HFF-Myc (cell line): ENCODE results near the gene LCP2.

Experiments used
- DNase-seq: peaks from one replicate; pipeline ENCODE4 v3.0.0-alpha.2; 2011; ENCODE audit warnings: low read depth; ENCODE audit errors: extremely low read depth
- H3K4me3 ChIP-seq: replicated peaks from 2 replicates; pipeline ENCODE4 v1.5.1; 2011; ENCODE audit warnings: low read depth, mild to moderate bottlenecking, control low read depth, low read length
- TF ChIP-seq, protein P1 (sequence below): IDR thresholded peaks from 2 replicates; pipeline ENCODE4 v1.5.1; 2012; ENCODE audit warnings: mild to moderate bottlenecking, low read depth, low read length, control low read depth; ENCODE audit errors: missing control alignments

The LCP2 gene

DNA sequence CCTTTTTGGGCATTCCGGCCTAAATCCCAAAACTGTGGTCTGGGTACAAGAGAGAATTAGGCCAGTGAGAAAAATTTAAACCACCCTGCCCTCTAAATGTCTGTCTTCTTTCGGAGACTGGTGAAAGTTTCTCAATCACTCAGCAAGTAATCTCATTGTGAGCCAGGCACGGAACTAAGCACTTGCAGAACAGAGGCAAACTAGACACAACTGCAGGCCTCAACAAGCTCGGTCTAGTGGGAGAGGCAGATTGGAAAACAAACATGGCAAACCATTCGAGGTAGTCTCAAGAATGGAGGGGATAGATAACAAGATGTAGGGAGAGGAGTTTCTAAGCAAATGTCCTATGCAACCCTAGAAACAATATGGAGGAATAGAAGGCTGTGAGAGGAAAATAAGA is 73.7 kb downstream of the LCP2 start:
- no peak overlapping the region for H3K4me3 ChIP-seq
- no peak for DNase-seq
- TF ChIP-seq, protein P1, sequence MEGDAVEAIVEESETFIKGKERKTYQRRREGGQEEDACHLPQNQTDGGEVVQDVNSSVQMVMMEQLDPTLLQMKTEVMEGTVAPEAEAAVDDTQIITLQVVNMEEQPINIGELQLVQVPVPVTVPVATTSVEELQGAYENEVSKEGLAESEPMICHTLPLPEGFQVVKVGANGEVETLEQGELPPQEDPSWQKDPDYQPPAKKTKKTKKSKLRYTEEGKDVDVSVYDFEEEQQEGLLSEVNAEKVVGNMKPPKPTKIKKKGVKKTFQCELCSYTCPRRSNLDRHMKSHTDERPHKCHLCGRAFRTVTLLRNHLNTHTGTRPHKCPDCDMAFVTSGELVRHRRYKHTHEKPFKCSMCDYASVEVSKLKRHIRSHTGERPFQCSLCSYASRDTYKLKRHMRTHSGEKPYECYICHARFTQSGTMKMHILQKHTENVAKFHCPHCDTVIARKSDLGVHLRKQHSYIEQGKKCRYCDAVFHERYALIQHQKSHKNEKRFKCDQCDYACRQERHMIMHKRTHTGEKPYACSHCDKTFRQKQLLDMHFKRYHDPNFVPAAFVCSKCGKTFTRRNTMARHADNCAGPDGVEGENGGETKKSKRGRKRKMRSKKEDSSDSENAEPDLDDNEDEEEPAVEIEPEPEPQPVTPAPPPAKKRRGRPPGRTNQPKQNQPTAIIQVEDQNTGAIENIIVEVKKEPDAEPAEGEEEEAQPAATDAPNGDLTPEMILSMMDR = no peak

DNA sequence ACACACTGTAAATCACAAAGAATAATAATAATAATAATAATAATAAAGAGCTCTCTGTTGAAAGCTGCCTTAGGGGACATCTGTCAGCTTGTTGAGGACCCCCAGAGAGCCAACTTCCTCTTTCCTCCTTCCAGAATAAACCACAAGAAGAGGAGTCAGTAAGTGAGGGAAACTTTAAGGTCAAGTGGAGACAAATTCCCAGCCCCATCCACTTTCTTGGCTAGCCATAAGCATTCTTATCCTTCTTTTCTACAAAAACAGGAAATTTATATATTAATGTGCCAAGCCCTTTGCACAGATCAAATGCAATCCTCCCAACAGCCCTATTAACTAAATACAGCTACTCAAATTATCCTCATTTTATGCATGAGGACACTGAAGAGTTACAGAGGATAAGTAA is 74.2 kb downstream of the LCP2 start:
- no peak overlapping the region for H3K4me3 ChIP-seq
- TF ChIP-seq, protein P1 = no peak
- no peak for DNase-seq

DNA sequence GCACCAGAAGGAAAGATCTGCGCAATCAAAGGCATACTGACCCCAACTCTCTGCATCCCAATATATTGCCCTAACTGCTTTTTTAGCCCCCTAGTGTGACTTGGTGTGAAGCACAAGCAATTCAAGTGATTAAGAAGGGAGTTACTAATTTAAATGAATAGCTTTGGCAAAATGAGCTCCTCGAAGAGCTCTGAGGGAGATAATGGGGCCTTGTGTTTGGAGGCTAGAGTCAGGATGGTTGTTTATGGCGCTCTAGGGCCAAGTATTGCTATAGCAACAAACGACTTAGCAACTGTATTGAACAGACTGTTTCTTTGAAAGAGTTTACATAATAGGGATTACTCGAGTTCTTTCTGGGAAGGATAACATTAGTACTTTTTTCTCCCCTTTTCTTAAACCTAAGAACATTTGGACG is 76.2 kb downstream of the LCP2 start:
- TF ChIP-seq, protein P1 = no peak
- no peak overlapping the region for H3K4me3 ChIP-seq
- DNase-seq = no peak

DNA sequence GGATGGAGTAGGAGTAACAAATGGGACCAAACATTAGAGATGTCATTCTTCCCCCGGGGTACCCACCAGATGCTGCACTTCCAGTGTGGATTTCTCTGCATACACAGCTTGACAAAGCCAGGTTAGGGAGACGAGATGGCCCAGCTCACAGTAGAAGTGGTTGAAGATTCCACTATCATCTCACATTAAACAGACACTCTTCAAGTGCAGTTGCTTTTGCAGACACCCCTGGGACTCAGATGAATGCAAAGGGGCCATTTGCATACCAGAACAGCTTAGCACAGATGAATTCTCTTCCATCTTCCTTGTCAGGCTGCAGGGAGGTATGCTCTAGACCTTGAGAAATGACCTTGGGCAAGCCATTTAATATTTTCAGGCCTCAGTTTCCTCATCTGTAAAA is 77.4 kb downstream of the LCP2 start:
- no peak for DNase-seq
- no peak overlapping the region for H3K4me3 ChIP-seq
- TF ChIP-seq, protein P1 = no peak

DNA sequence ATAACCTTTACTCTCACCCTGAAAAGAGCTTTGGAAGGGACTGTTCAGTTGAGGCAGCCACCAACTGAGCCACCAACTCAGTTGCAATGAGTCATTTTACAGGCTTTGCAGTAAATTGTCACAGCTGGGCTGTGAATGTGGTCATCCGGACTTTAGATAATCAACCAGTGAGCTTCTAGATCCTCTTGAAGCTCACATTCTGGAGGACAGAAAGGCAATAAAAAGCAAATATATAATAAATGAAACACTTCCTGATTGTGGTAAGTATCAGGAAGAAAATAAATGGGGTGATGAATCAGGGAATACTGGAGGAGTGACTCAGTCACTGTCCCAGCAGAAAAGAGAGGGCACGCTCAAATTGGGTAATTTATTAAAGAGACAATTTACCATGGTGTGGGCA is 78.0 kb downstream of the LCP2 start:
- TF ChIP-seq, protein P1 = no peak
- DNase-seq = peak; percentile 9
- H3K4me3 ChIP-seq = no peak overlapping the region

DNA sequence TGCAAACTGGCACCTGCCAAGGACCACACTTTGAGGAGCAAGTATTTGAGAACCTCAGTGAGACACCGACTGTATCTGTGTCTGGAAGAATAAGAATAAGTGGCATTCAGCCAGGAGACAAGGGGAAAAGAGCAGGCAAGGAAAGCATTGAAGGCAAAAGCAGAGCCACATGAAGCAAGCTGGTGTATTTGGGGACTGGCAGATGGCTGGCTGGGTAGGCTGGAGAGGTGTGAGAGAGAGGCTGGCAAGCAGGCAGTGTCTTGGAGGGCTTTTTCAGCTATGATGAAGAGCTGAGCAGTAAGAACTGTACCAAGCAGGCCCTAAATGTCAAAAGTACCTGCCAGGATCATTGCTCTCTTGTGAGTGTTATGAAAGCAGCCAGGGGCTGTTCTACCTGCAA is 78.9 kb downstream of the LCP2 start:
- TF ChIP-seq, protein P1 = no peak
- H3K4me3 ChIP-seq = no peak overlapping the region
- DNase-seq = no peak

DNA sequence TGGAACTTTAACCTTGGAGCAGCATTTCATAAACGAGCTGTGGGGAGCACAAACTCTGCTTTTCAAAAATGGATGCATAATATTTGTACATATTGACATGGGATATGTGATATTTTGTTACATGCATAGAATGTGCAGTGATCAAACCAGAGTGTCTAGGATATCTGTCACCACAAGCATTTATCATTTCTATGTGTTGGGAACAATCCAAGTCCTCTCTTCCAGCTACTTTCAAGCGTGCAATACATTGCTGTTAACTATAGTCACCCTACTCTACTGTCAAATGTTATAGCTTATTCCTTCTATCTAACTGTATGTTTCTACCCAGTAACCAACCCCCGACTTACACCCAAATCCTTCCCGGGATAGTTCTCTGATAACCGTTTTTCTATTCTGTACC is 79.7 kb downstream of the LCP2 start:
- no peak overlapping the region for H3K4me3 ChIP-seq
- no peak for DNase-seq
- TF ChIP-seq, protein P1 = no peak
